GM23248 (cell line): Measurements from ENCODE around the gene NSMF.

Experiments used
- EZH2 ChIP-seq: fragments of 200-600 bp; sonication (generic); IDR thresholded peaks from 2 replicates; pipeline ENCODE4 v1.6.1; 2018; ENCODE audit warnings: antibody characterized with exemption, mild to moderate bottlenecking; ENCODE audit not compliant: insufficient read depth, poor library complexity, severe bottlenecking
- EZH2phosphoT487 ChIP-seq: fragments of 200-600 bp; sonication (generic); IDR thresholded peaks from 2 replicates; pipeline ENCODE4 v1.6.1; 2018; ENCODE audit warnings: antibody characterized with exemption, moderate library complexity, mild to moderate bottlenecking, low read depth; ENCODE audit not compliant: insufficient read depth

- no peak for TF ChIP-seq EZH2
- TF ChIP-seq EZH2phosphoT487 = no peak
These were observed 47.1 kb upstream of the NSMF start for GRCh38 chr9:137506274-137506673.
